ENCODE results near the gene HTR3A. TPM values are rescaled to one million over a fixed set of nuclear protein-coding genes. Genes with fewer than 3 reads are reported as not detected.

The HTR3A gene
- total RNA-seq, 3 donors from 2014 or later (not counting 1 experiment from before 2014, with no cell fraction given): not detected

- no peaks in the 10 kb centered on the region for H3K4me1 ChIP-seq (ENCODE audit: control insufficient read depth, insufficient read depth, low read length)
- TF ChIP-seq CTCF (IDR thresholded peaks at IDR 0.05): no peak
- no peak overlapping the region for H3K4me3 ChIP-seq (ENCODE audit: low read length)
- no peaks in the 10 kb centered on the region for H3K36me3 ChIP-seq (ENCODE audit: control insufficient read depth, insufficient read depth, low read length)
- Mint-ChIP-seq H3K27ac (no peak overlapping the region), H3K4me3 (no peak overlapping the region), H3K36me3 (no peaks in the 10 kb centered on the region), H3K9me3 (no peaks in the 10 kb centered on the region), H3K4me1 (peaks cover 12 to 16% of the 10 kb centered on the region in 2 donors), H3K27me3 (ENCODE audit: low read depth in 2 of 2) (peaks cover 21 to 27% of the 10 kb centered on the region in 2 donors)
- no peaks in the 10 kb centered on the region for H3K9me3 ChIP-seq (ENCODE audit: control insufficient read depth, insufficient read depth, low read length)
- intact Hi-C loops (cut with micrococcal nuclease): no loop called here
- no peak overlapping the region for H3K27ac ChIP-seq (ENCODE audit: low read length)
- 75% methylated on average over 4 of the region's 4 CpGs for WGBS (ENCODE audit: insufficient coverage)
- DNase-seq: no peak
- ATAC-seq: no peak
- no peaks in the 10 kb centered on the region for H3K27me3 ChIP-seq (ENCODE audit: control insufficient read depth, insufficient read depth, low read length)
Observed at GRCh38 chr11:114010931-114011330, 36.0 kb downstream of the HTR3A start.

GRCh38 chr11:114011443-114011842, 36.5 kb downstream of the HTR3A start:
- ATAC-seq: no peak
- H3K4me3 ChIP-seq (ENCODE audit: low read length): no peak overlapping the region
- Mint-ChIP-seq H3K4me1 (peaks cover 12 to 16% of the 10 kb centered on the region in 2 donors), H3K4me3 (no peak overlapping the region), H3K27me3 (ENCODE audit: low read depth in 2 of 2) (peaks cover 21 to 27% of the 10 kb centered on the region in 2 donors), H3K27ac (no peak overlapping the region), H3K36me3 (no peaks in the 10 kb centered on the region), H3K9me3 (no peaks in the 10 kb centered on the region)
- H3K4me1 ChIP-seq (ENCODE audit: control insufficient read depth, insufficient read depth, low read length): no peaks in the 10 kb centered on the region
- no peaks in the 10 kb centered on the region for H3K36me3 ChIP-seq (ENCODE audit: control insufficient read depth, insufficient read depth, low read length)
- H3K27ac ChIP-seq (ENCODE audit: low read length): no peak overlapping the region
- no peaks in the 10 kb centered on the region for H3K9me3 ChIP-seq (ENCODE audit: control insufficient read depth, insufficient read depth, low read length)
- intact Hi-C loops (cut with micrococcal nuclease): no loop called here
- WGBS (ENCODE audit: insufficient coverage): 59% methylated on average over 2 of the region's 2 CpGs
- TF ChIP-seq CTCF (IDR thresholded peaks at IDR 0.05): no peak
- DNase-seq: no peak
- H3K27me3 ChIP-seq (ENCODE audit: control insufficient read depth, insufficient read depth, low read length): no peaks in the 10 kb centered on the region

GRCh38 chr11:114015117-114015516, 40.2 kb downstream of the HTR3A start:
- Histone ChIP-seq H3K27me3 (ENCODE audit: control insufficient read depth, insufficient read depth, low read length) (no peaks in the 10 kb centered on the region), H3K36me3 (ENCODE audit: control insufficient read depth, insufficient read depth, low read length) (no peaks in the 10 kb centered on the region), H3K27ac (ENCODE audit: low read length) (no peak overlapping the region), H3K4me3 (ENCODE audit: low read length) (no peak overlapping the region), H3K4me1 (ENCODE audit: control insufficient read depth, insufficient read depth, low read length) (no peaks in the 10 kb centered on the region), H3K9me3 (ENCODE audit: control insufficient read depth, insufficient read depth, low read length) (no peaks in the 10 kb centered on the region)
- no peaks in the 10 kb centered on the region for H3K4me1 Mint-ChIP-seq
- WGBS (ENCODE audit: insufficient coverage): 61% methylated on average over 6 of the region's 6 CpGs
- ATAC-seq: no peak
- H3K36me3 Mint-ChIP-seq: no peaks in the 10 kb centered on the region
- no peak for TF ChIP-seq CTCF (IDR thresholded peaks at IDR 0.05)
- H3K27me3 Mint-ChIP-seq (ENCODE audit: low read depth in 2 of 2): peaks cover 16 to 28% of the 10 kb centered on the region in 2 donors
- intact Hi-C loops (cut with micrococcal nuclease): no loop called here
- no peak overlapping the region for H3K4me3 Mint-ChIP-seq
- H3K27ac Mint-ChIP-seq: no peak overlapping the region
- DNase-seq: no peak
- no peaks in the 10 kb centered on the region for H3K9me3 Mint-ChIP-seq

GRCh38 chr11:114016986-114017385, 42.1 kb downstream of the HTR3A start:
- DNase-seq (no peak), ATAC-seq (no peak)
- 94% methylated on average over 2 of the region's 2 CpGs for WGBS (ENCODE audit: insufficient coverage)
- H3K27ac ChIP-seq (ENCODE audit: low read length): no peak overlapping the region
- H3K27me3 Mint-ChIP-seq (ENCODE audit: low read depth in 2 of 2): peaks cover 9 to 16% of the 10 kb centered on the region in 2 donors
- no peaks in the 10 kb centered on the region for H3K9me3 Mint-ChIP-seq
- no peaks in the 10 kb centered on the region for H3K27me3 ChIP-seq (ENCODE audit: control insufficient read depth, insufficient read depth, low read length)
- H3K36me3 ChIP-seq (ENCODE audit: control insufficient read depth, insufficient read depth, low read length): no peaks in the 10 kb centered on the region
- TF ChIP-seq CTCF (IDR thresholded peaks at IDR 0.05): no peak
- no peaks in the 10 kb centered on the region for H3K4me1 Mint-ChIP-seq
- no peak overlapping the region for H3K4me3 Mint-ChIP-seq
- intact Hi-C loops (cut with micrococcal nuclease): no loop called here
- H3K9me3 ChIP-seq (ENCODE audit: control insufficient read depth, insufficient read depth, low read length): no peaks in the 10 kb centered on the region
- H3K27ac Mint-ChIP-seq: no peak overlapping the region
- H3K4me3 ChIP-seq (ENCODE audit: low read length): no peak overlapping the region
- H3K36me3 Mint-ChIP-seq: no peaks in the 10 kb centered on the region
- no peaks in the 10 kb centered on the region for H3K4me1 ChIP-seq (ENCODE audit: control insufficient read depth, insufficient read depth, low read length)

Data from natural killer cell (primary cell).